VCaP (cell line): ENCODE data around the gene ARMC2.

Experiments
- H3K27ac ChIP-seq: fragments of 450-650 bp; 2 replicates; pipeline ENCODE4 v1.5.1; 2017
- TF ChIP-seq, protein P1 (sequence below): fragments of 450-650 bp; conservative IDR thresholded peaks from 2 replicates; pipeline ENCODE4 v1.5.1; 2017; ENCODE audit warnings: mild to moderate bottlenecking, moderate library complexity

Gene ARMC2

DNA sequence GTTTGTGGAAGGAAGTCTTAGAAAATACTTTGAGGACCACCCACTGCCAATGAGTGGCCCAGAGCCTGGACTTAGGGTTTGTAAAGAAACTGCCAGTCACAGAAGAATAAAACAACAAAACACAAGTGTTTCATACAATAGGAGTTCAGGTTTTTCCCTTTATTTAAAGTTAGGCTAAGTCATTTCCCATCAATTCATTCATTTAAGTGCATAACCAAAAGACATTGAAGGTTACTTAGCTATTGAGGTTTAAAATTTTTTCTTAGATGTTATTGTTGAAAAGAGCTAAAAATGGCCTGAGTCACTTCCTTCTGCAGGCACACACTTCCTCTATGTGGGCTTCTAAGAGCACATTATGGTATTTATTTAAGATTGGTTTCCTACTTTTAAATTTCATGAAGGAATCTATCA, 54.2 kb downstream of the ARMC2 start:
- no peak overlapping the region for H3K27ac ChIP-seq

DNA sequence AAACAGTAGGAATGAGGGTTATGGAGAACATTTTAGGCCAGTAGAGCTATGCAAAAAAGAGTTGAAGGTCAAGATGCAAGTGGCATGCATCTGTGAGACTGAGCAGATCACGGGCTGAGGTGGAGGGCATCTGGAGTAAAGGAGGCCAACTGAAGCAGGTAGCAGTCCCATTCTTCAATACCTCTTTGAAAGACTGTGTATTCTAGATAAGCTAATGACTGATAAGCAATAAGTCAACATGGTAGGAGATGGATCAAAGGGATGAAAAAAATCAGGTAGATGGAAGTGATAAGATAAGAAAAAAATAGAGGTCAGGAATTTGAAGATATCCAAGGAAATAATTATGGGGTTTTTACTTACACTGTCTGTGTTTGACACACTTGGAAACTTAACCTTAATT, 55.6 kb downstream of the ARMC2 start:
- TF ChIP-seq, protein P1, sequence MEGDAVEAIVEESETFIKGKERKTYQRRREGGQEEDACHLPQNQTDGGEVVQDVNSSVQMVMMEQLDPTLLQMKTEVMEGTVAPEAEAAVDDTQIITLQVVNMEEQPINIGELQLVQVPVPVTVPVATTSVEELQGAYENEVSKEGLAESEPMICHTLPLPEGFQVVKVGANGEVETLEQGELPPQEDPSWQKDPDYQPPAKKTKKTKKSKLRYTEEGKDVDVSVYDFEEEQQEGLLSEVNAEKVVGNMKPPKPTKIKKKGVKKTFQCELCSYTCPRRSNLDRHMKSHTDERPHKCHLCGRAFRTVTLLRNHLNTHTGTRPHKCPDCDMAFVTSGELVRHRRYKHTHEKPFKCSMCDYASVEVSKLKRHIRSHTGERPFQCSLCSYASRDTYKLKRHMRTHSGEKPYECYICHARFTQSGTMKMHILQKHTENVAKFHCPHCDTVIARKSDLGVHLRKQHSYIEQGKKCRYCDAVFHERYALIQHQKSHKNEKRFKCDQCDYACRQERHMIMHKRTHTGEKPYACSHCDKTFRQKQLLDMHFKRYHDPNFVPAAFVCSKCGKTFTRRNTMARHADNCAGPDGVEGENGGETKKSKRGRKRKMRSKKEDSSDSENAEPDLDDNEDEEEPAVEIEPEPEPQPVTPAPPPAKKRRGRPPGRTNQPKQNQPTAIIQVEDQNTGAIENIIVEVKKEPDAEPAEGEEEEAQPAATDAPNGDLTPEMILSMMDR = no peak
- H3K27ac ChIP-seq = no peak overlapping the region; the same call in 1 of the 2 replicates

More for the DNA sequence above, 54.2 kb downstream of the ARMC2 start:
- TF ChIP-seq, protein P1 = no peak

DNA sequence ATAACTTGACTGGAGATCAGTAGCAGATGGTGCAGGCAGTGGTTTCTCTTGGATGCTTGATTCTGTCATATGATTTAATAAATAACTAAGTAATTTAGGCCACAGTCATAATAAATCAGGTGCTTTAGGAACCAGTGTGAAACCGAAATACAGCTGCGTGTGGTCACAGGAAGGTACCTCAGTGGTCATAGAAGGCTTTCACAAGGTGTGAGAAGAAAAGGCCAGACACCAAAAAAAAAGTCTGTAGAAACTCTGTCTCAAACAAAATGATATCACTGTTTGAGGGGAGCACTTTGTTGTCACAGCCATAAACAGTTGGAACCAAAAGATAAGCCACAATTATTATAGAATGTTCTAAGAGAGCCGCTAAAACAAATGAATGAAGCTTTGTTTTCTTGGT, 56.5 kb downstream of the ARMC2 start:
- TF ChIP-seq, protein P1 = no peak
- H3K27ac ChIP-seq = no peak overlapping the region

DNA sequence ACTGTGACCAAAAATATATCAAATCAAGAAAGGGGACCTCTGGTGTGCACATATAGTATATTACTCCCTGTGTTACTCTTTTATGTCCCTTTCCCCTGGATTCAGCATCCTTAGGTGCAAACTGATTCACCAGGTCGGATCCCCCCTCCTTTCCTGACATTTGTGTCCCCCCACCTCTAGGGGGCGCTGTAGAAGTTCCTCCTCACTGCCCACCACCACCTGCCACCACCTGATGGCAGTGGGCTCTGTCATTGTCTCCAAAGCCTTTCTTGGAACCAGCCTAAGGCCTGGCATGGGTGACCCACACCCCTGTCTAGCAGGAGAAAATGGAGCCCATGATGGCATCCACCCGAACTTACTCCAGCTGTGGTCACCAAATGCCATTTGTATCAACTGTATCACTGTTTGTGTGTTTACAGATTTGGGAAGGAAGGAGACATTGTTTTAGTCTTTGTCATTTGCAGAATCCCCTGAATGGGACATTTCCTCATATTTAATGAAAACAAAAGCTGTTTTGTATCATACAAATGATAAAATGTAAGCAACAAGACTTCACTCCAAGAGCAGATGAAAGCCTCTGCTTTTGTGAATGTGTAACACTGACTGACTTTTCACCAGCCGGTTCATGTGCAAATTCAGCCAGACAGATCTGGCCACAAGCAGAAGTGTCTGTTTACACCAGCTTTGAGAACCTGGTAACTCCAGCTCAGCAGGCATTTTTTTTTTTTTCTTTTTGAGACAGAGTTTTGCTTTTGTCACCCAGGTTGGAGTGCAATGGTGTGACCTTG, 66.2 kb downstream of the ARMC2 start:
- no peak overlapping the region for H3K27ac ChIP-seq

DNA sequence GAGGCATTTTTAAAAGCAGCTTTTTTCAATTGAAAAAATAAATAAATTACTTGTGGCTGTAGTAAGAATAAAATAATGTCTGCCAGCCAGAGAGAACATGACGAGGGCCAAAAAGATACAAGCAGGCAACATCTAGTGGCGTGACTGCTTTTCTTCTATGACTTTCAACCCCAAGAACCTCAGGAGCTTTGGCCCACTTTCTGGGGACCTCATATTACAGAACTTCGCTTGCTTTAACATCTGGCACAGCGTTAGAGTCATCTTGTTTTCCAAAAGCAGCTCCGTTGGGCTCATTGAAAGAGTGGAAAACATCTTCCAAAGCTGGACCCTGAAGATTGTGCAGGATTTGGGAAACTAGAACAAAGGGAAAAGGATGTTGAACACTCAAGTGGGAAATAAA, 67.0 kb downstream of the ARMC2 start:
- no peak overlapping the region for H3K27ac ChIP-seq
- TF ChIP-seq, protein P1 = no peak

More for the DNA sequence above, 66.2 kb downstream of the ARMC2 start:
- TF ChIP-seq, protein P1 = peak; percentile 24; the same call in 1 of the 2 replicates

DNA sequence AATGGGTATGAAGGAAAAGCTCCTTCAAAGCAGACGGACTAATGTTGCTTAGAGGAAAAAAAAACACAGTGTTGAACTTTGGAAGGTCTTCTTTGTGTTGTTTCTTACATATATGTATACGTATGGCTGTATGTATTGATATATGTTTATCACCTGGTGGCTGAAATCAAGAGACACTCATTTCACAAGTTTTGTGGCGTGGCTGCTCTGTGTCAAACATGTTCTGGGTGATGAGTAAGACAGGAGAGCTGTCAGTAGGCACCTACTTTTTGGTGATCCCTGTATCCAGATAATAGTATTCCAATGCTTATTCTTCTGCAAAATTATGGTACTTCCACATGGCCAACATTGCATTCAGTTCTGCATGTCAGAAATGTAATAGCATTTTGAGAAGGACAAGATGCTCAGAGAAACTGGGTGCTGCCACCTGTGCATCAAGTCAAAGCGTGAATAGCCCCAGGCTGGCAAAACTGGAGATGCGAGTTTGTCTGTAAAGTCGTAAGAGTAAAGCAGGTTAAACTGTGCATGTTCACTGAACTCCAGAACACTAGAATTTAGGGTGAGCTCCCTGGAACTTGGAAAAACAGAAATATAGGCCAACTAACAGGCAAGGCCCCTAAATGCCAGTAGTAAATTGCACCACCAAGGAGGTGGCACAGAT, 67.9 kb downstream of the ARMC2 start:
- TF ChIP-seq, protein P1 = no peak
- no peak overlapping the region for H3K27ac ChIP-seq

DNA sequence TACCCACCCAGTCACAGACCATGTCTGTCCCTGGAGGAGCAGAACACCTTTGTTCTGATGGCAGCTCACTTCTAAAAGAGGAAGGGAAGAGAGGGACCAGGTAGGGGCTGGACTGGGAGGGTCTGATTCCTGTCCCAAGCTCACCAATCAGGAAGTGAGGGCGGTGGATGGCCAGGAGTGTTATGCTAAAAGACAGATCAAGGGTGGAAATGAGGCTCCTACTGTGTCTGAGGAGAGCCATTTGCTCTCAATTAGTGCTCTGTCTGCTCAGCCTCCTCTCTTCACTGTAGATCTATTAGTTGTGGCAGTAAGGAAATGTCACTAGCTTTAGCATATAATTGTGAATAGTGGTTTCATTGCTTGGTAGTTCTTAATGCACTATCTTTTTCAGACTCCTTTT, 72.5 kb downstream of the ARMC2 start:
- H3K27ac ChIP-seq = no peak overlapping the region
- TF ChIP-seq, protein P1 = no peak
